Panc1 (cell line): Measurements from ENCODE around the gene SLC37A1.

ENCODE experiments used
- CTCF ChIP-seq: fragments of 450-650 bp; IDR thresholded peaks from 2 replicates; pipeline ENCODE4 v1.5.1; 2017; ENCODE audit warnings: mild to moderate bottlenecking
- POLR2AphosphoS5 ChIP-seq: IDR thresholded peaks from 2 replicates; pipeline ENCODE4 v1.6.1; 2012; ENCODE audit warnings: mild to moderate bottlenecking, low read depth, low read length, moderate library complexity
- REST ChIP-seq, 2 experiments: IDR thresholded peaks; 2 replicates each; pipeline ENCODE4 v1.6.1; 2011 to 2012; ENCODE audit warnings: low read depth in 2 of 2, control low read depth in 1 of 2, low read length in 1 of 2, mild to moderate bottlenecking in 1 of 2, moderate library complexity in 1 of 2; ENCODE audit not compliant: insufficient read depth in 1 of 2
- SIN3A ChIP-seq: IDR thresholded peaks from 2 replicates; pipeline ENCODE4 v1.6.1; 2012; ENCODE audit warnings: low read depth, mild to moderate bottlenecking, low read length, moderate library complexity, borderline replicate concordance; ENCODE audit not compliant: insufficient read depth
- TCF7L2 ChIP-seq: IDR thresholded peaks from 2 replicates; pipeline ENCODE4 v1.6.1; 2011; ENCODE audit warnings: mild to moderate bottlenecking, low read depth, low read length, inconsistent platforms

GRCh38 chr21:42526379-42526727, 12.7 kb downstream of the SLC37A1 start:
- TF ChIP-seq CTCF (no peak), REST (IDR thresholded peaks at IDR 0.05; ENCODE audit: insufficient read depth in 1 of 2, low read depth in 2 of 2, low read length in 1 of 2) (no peak), POLR2AphosphoS5 (no peak), SIN3A (no peak), TCF7L2 (no peak)
